ENCODE results near the gene PRDX3.
A peak's percentile ranks its signal among the peaks of the same experiment; 100 is the strongest.

The PRDX3 gene

GRCh38 chr10:119211625-119212441 is 33.2 kb upstream of the PRDX3 start:
- Histone ChIP-seq H3K9ac (ENCODE audit: low read length) (no peak overlapping the region), H3K36me3 (ENCODE audit: control insufficient read depth, insufficient read depth, low read length) (no peaks in the 10 kb centered on the region), H3K4me1 (ENCODE audit: control insufficient read depth, insufficient read depth, low read length) (peaks cover 32% of the 10 kb centered on the region), H3K4me3 (ENCODE audit: low read length) (peak overlapping the region; percentile 47), H3K27me3 (ENCODE audit: control insufficient read depth, insufficient read depth, low read length) (no peaks in the 10 kb centered on the region), H3K27ac (ENCODE audit: low read depth, low read length) (peak overlapping the region; percentile 88)

GRCh38 chr10:119211176-119211575 is 32.6 kb upstream of the PRDX3 start:
- Histone ChIP-seq H3K4me3 (ENCODE audit: low read length) (peak overlapping the region; percentile 47), H3K27me3 (ENCODE audit: control insufficient read depth, insufficient read depth, low read length) (no peaks in the 10 kb centered on the region), H3K4me1 (ENCODE audit: control insufficient read depth, insufficient read depth, low read length) (peaks cover 32% of the 10 kb centered on the region), H3K36me3 (ENCODE audit: control insufficient read depth, insufficient read depth, low read length) (no peaks in the 10 kb centered on the region), H3K27ac (ENCODE audit: low read depth, low read length) (peak overlapping the region; percentile 88), H3K9ac (ENCODE audit: low read length) (no peak overlapping the region)

GRCh38 chr10:119210633-119211032 is 32.0 kb upstream of the PRDX3 start:
- Histone ChIP-seq H3K9ac (ENCODE audit: low read length) (no peak overlapping the region), H3K36me3 (ENCODE audit: control insufficient read depth, insufficient read depth, low read length) (no peaks in the 10 kb centered on the region), H3K27me3 (ENCODE audit: control insufficient read depth, insufficient read depth, low read length) (no peaks in the 10 kb centered on the region), H3K27ac (ENCODE audit: low read depth, low read length) (peak overlapping the region; percentile 88), H3K4me3 (ENCODE audit: low read length) (no peak overlapping the region), H3K4me1 (ENCODE audit: control insufficient read depth, insufficient read depth, low read length) (peaks cover 32% of the 10 kb centered on the region)

DNA sequence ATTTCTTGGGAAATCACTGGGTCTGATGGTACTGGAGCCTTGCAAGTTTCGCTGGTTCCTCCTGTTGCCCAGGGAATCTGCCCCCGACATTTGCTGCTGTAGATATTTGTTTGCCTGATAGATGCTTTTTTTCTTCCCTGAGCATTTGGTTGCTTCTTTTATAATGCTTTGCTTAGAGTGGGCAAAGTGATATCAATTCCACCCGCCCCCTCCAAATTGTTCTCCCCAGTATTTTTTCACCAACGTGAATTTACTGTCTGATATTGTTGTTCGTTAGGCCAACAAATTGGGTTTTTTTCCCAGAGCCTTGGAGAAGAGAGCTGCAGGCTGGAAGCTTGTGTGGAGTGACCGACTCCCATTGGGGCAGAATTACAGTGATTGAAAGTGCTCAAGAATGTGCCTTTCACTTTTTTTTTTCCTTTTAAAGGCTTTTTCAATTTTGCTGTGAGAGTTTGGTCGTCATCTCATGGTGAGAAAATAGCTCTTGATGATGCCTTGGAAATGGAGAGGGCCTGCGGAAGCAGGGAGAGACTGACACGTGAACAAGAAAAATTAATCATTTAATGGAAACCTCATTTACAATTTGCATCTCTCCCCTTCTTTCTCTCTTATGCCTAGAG is 31.2 kb upstream of the PRDX3 start:
- H3K27ac ChIP-seq (ENCODE audit: low read depth, low read length): peak overlapping the region; percentile 70
- no peaks in the 10 kb centered on the region for H3K27me3 ChIP-seq (ENCODE audit: control insufficient read depth, insufficient read depth, low read length)
- H3K9ac ChIP-seq (ENCODE audit: low read length): peak overlapping the region; percentile 16
- H3K4me3 ChIP-seq (ENCODE audit: low read length): peak overlapping the region; percentile 68
- no peaks in the 10 kb centered on the region for H3K36me3 ChIP-seq (ENCODE audit: control insufficient read depth, insufficient read depth, low read length)
- peaks cover 32% of the 10 kb centered on the region for H3K4me1 ChIP-seq (ENCODE audit: control insufficient read depth, insufficient read depth, low read length)

DNA sequence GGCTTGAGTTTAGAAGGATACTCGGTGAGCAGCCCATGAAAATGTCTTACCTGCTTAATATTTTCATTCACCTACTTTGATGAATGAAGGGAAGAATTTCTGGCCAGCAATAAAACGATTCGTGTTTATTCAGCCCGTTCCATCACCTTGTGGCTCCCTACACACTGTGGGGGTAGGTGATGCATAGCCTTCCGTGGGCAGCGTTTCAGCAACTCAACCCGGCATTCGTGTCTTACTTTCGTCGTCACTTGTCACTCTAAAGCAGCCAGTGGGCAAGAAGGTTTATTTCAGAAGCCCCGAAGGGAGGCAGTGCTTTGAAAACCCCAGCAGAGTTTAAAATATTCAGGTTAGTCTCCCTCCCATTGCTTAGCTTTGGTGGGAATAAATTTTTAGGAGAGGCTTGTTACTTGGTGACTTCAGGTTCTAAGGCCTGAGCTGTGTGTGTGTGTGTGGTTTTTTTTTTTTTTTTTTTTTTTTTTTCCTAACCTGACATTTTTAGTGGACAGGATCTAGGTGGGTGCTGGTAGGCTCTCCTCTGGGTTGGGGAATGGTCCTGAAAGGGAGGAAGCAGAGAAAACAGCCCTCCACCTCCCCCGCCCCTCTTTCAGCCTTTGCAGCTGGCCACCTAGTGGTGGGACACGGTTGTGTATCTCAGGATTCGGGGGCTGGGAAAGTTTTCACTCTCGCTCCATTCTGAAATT is 30.6 kb upstream of the PRDX3 start:
- H3K27me3 ChIP-seq (ENCODE audit: control insufficient read depth, insufficient read depth, low read length): no peaks in the 10 kb centered on the region
- peak overlapping the region; percentile 50 for H3K9ac ChIP-seq (ENCODE audit: low read length)
- H3K4me3 ChIP-seq (ENCODE audit: low read length): peak overlapping the region; percentile 68
- peaks cover 32% of the 10 kb centered on the region for H3K4me1 ChIP-seq (ENCODE audit: control insufficient read depth, insufficient read depth, low read length)
- H3K36me3 ChIP-seq (ENCODE audit: control insufficient read depth, insufficient read depth, low read length): no peaks in the 10 kb centered on the region
- H3K27ac ChIP-seq (ENCODE audit: low read depth, low read length): peak overlapping the region; percentile 70

GRCh38 chr10:119208553-119208940 is 29.9 kb upstream of the PRDX3 start:
- no peaks in the 10 kb centered on the region for H3K36me3 ChIP-seq (ENCODE audit: control insufficient read depth, insufficient read depth, low read length)
- peak overlapping the region; percentile 68 for H3K4me3 ChIP-seq (ENCODE audit: low read length)
- peak overlapping the region; percentile 70 for H3K27ac ChIP-seq (ENCODE audit: low read depth, low read length)
- H3K27me3 ChIP-seq (ENCODE audit: control insufficient read depth, insufficient read depth, low read length): no peaks in the 10 kb centered on the region
- H3K4me1 ChIP-seq (ENCODE audit: control insufficient read depth, insufficient read depth, low read length): peaks cover 32% of the 10 kb centered on the region
- no peak overlapping the region for H3K9ac ChIP-seq (ENCODE audit: low read length)

GRCh38 chr10:119207713-119208552 is 29.3 kb upstream of the PRDX3 start:
- Histone ChIP-seq H3K4me1 (ENCODE audit: control insufficient read depth, insufficient read depth, low read length) (peaks cover 32% of the 10 kb centered on the region), H3K36me3 (ENCODE audit: control insufficient read depth, insufficient read depth, low read length) (no peaks in the 10 kb centered on the region), H3K27me3 (ENCODE audit: control insufficient read depth, insufficient read depth, low read length) (no peaks in the 10 kb centered on the region), H3K27ac (ENCODE audit: low read depth, low read length) (peak overlapping the region; percentile 70), H3K4me3 (ENCODE audit: low read length) (peak overlapping the region; percentile 68), H3K9ac (ENCODE audit: low read length) (no peak overlapping the region)

- H3K4me1 ChIP-seq (ENCODE audit: control insufficient read depth, insufficient read depth, low read length): peaks cover 25% of the 10 kb centered on the region
- H3K27ac ChIP-seq (ENCODE audit: low read depth, low read length): peak within 1 kb of the TSS; percentile 90
Observed at GRCh38 chr10:119207366-119207666, 28.7 kb upstream of the PRDX3 start, which contains the start of gene GRK5. GRK5 (plus strand) TSS chr10:119207571; CDS start chr10:119207918, 347 bp downstream.

GRCh38 chr10:119206603-119207365 is 28.2 kb upstream of the PRDX3 start:
- Histone ChIP-seq H3K4me3 (ENCODE audit: low read length) (peak overlapping the region; percentile 71), H3K27me3 (ENCODE audit: control insufficient read depth, insufficient read depth, low read length) (no peaks in the 10 kb centered on the region), H3K9ac (ENCODE audit: low read length) (peak overlapping the region; percentile 33), H3K36me3 (ENCODE audit: control insufficient read depth, insufficient read depth, low read length) (no peaks in the 10 kb centered on the region), H3K27ac (ENCODE audit: low read depth, low read length) (peak overlapping the region; percentile 90), H3K4me1 (ENCODE audit: control insufficient read depth, insufficient read depth, low read length) (peaks cover 21% of the 10 kb centered on the region)

More at GRCh38 chr10:119207366-119207666, 28.7 kb upstream of the PRDX3 start, which contains the start of gene GRK5:
- Histone ChIP-seq H3K4me3 (ENCODE audit: low read length) (peak within 1 kb of the TSS; percentile 71), H3K9ac (ENCODE audit: low read length) (peak within 1 kb of the TSS; percentile 33), H3K27me3 (ENCODE audit: control insufficient read depth, insufficient read depth, low read length) (no peaks in the 10 kb centered on the region), H3K36me3 (ENCODE audit: control insufficient read depth, insufficient read depth, low read length) (no peaks in the 10 kb centered on the region)

- no peaks in the 10 kb centered on the region for H3K27me3 ChIP-seq (ENCODE audit: control insufficient read depth, insufficient read depth, low read length)
- H3K4me1 ChIP-seq (ENCODE audit: control insufficient read depth, insufficient read depth, low read length): peaks cover 16% of the 10 kb centered on the region
- H3K9ac ChIP-seq (ENCODE audit: low read length): no peak overlapping the region
- peak overlapping the region; percentile 90 for H3K27ac ChIP-seq (ENCODE audit: low read depth, low read length)
- no peaks in the 10 kb centered on the region for H3K36me3 ChIP-seq (ENCODE audit: control insufficient read depth, insufficient read depth, low read length)
- H3K4me3 ChIP-seq (ENCODE audit: low read length): peak overlapping the region; percentile 71
Observed at GRCh38 chr10:119205894-119206602, 27.4 kb upstream of the PRDX3 start.

DNA sequence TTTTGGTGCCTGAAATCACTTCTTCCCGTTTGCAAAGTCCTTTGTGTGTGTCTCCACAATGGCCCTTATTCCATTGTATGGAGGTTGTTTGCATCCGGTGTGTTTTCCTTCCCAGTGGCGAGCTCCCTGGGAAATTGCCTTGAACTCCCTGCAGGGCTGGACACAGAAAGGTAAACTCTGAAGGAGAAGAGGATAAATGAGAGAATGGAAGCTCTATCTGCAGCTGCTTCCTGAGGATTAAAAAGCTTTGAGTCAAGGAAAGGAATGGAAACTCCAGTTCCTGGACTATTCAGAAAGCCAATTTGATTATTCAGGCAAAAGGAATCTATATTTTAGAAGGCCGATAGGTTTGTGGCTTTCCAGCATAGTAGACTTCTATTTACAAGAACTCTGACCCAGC is 24.4 kb upstream of the PRDX3 start:
- Histone ChIP-seq H3K27me3 (ENCODE audit: control insufficient read depth, insufficient read depth, low read length) (no peaks in the 10 kb centered on the region), H3K27ac (ENCODE audit: low read depth, low read length) (no peak overlapping the region), H3K4me1 (ENCODE audit: control insufficient read depth, insufficient read depth, low read length) (no peaks in the 10 kb centered on the region), H3K9ac (ENCODE audit: low read length) (no peak overlapping the region), H3K4me3 (ENCODE audit: low read length) (no peak overlapping the region), H3K36me3 (ENCODE audit: control insufficient read depth, insufficient read depth, low read length) (no peaks in the 10 kb centered on the region)
